IPS-20b (cell line): ENCODE measurements around the gene TNIP1.

Experiments
- H3K27ac ChIP-seq: one replicate; pipeline ENCODE4 v1.5.1; 2013; ENCODE audit warnings: low read length
- H3K27me3 ChIP-seq: 2 replicates; pipeline ENCODE4 v1.6.1; 2013; ENCODE audit warnings: mild to moderate bottlenecking, low read length, inconsistent platforms; ENCODE audit not compliant: insufficient read depth
- H3K36me3 ChIP-seq: 2 replicates; pipeline ENCODE4 v1.6.1; 2013; ENCODE audit warnings: low read depth, mild to moderate bottlenecking, inconsistent platforms, low read length, moderate library complexity; ENCODE audit not compliant: insufficient read depth
- H3K4me1 ChIP-seq: 2 replicates; pipeline ENCODE4 v1.6.1; 2013; ENCODE audit warnings: mild to moderate bottlenecking, control low read depth, inconsistent platforms, low read length, moderate library complexity; ENCODE audit not compliant: insufficient read depth
- H3K4me3 ChIP-seq: 2 replicates; pipeline ENCODE4 v1.5.1; 2013; ENCODE audit warnings: mild to moderate bottlenecking, low read length, inconsistent platforms
- H3K9ac ChIP-seq: 2 replicates; pipeline ENCODE4 v1.6.1; 2013; ENCODE audit warnings: low read depth, mild to moderate bottlenecking, inconsistent platforms, low read length, moderate library complexity
- H3K9me3 ChIP-seq: 2 replicates; pipeline ENCODE4 v1.6.1; 2013; ENCODE audit warnings: mild to moderate bottlenecking, low read depth, low read length, inconsistent platforms; ENCODE audit not compliant: insufficient read depth

The TNIP1 gene

GRCh38 chr5:151008906-151009305 is 71.9 kb downstream of the TNIP1 start:
- Histone ChIP-seq H3K27ac (no peak overlapping the region), H3K9ac (no peak overlapping the region), H3K4me3 (no peak overlapping the region), H3K4me1 (no peaks in the 10 kb centered on the region), H3K36me3 (no peaks in the 10 kb centered on the region), H3K9me3 (no peaks in the 10 kb centered on the region), H3K27me3 (no peaks in the 10 kb centered on the region)

- no peaks in the 10 kb centered on the region for H3K27me3 ChIP-seq
- H3K4me3 ChIP-seq, result no peak overlapping the region
- no peak overlapping the region for H3K9ac ChIP-seq
- no peaks in the 10 kb centered on the region for H3K4me1 ChIP-seq
- no peak overlapping the region for H3K27ac ChIP-seq
- H3K9me3 ChIP-seq, result no peaks in the 10 kb centered on the region
- H3K36me3 ChIP-seq, result no peaks in the 10 kb centered on the region
Observed at GRCh38 chr5:151008210-151008491, 72.7 kb downstream of the TNIP1 start.

GRCh38 chr5:151007430-151008209 is 73.2 kb downstream of the TNIP1 start:
- no peaks in the 10 kb centered on the region for H3K9me3 ChIP-seq
- H3K4me3 ChIP-seq, result no peak overlapping the region
- H3K9ac ChIP-seq, result no peak overlapping the region
- no peak overlapping the region for H3K27ac ChIP-seq
- no peaks in the 10 kb centered on the region for H3K27me3 ChIP-seq
- H3K36me3 ChIP-seq, result no peaks in the 10 kb centered on the region
- no peaks in the 10 kb centered on the region for H3K4me1 ChIP-seq

- no peaks in the 10 kb centered on the region for H3K4me1 ChIP-seq
- H3K9me3 ChIP-seq, result no peaks in the 10 kb centered on the region
- H3K36me3 ChIP-seq, result no peaks in the 10 kb centered on the region
Observed at GRCh38 chr5:151006704-151007334, 74.0 kb downstream of the TNIP1 start.

GRCh38 chr5:151005950-151006576 is 74.8 kb downstream of the TNIP1 start:
- no peaks in the 10 kb centered on the region for H3K9me3 ChIP-seq
- no peaks in the 10 kb centered on the region for H3K4me1 ChIP-seq
- no peak overlapping the region for H3K27ac ChIP-seq
- no peaks in the 10 kb centered on the region for H3K36me3 ChIP-seq
- no peaks in the 10 kb centered on the region for H3K27me3 ChIP-seq
- H3K4me3 ChIP-seq, result no peak overlapping the region
- no peak overlapping the region for H3K9ac ChIP-seq

More at GRCh38 chr5:151006704-151007334, 74.0 kb downstream of the TNIP1 start:
- no peak overlapping the region for H3K9ac ChIP-seq
- no peak overlapping the region for H3K27ac ChIP-seq
- H3K27me3 ChIP-seq, result no peaks in the 10 kb centered on the region
- H3K4me3 ChIP-seq, result no peak overlapping the region

DNA sequence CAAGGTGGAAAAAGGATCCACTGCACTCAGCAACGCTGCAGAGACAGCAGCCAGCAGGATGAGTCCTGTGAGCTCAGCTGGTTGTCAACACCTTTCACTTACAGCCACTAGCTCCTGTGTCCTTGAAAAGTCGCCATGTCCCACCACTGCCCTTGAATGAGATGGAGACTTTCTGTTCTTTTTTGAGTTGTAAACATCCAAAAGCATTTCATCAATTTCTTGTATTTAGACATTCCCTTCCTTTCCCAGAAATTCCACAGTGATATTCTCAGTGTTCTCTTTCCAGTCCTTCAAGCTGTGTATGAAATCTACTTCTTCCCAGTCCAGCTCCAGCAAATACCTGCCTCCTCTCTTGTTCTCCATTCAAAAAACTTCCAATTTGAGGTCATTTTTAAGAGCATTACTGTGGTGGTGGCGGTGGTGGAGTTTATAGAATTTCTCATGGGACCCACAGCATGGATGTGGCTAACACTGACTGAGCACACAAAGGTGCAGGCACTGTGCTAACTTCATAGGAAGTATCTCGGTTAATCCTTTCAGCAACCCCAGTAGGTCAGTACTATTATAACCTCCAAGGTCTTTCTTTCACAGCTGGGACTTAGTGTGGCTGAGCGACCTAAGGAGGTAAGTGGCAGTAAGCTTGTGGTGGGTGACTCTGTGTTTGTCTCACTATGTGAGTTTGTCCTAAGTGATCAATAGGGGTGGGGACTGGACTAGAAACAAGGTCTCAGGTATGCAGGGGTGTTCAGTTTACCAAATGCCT is 75.5 kb downstream of the TNIP1 start:
- Histone ChIP-seq H3K4me3 (no peak overlapping the region), H3K27me3 (no peaks in the 10 kb centered on the region), H3K27ac (no peak overlapping the region), H3K9ac (no peak overlapping the region), H3K4me1 (no peaks in the 10 kb centered on the region), H3K36me3 (no peaks in the 10 kb centered on the region), H3K9me3 (no peaks in the 10 kb centered on the region)

- Histone ChIP-seq H3K4me3 (no peak overlapping the region), H3K27ac (no peak overlapping the region), H3K4me1 (no peaks in the 10 kb centered on the region), H3K9ac (no peak overlapping the region), H3K27me3 (no peaks in the 10 kb centered on the region), H3K36me3 (no peaks in the 10 kb centered on the region), H3K9me3 (no peaks in the 10 kb centered on the region)
Observed at GRCh38 chr5:151004499-151004898, 76.3 kb downstream of the TNIP1 start.

- Histone ChIP-seq H3K9me3 (no peaks in the 10 kb centered on the region), H3K9ac (no peak overlapping the region), H3K27me3 (no peaks in the 10 kb centered on the region), H3K4me1 (no peaks in the 10 kb centered on the region), H3K36me3 (no peaks in the 10 kb centered on the region), H3K4me3 (no peak overlapping the region), H3K27ac (no peak overlapping the region)
Observed at GRCh38 chr5:151003503-151003860, 77.4 kb downstream of the TNIP1 start.

- Histone ChIP-seq H3K4me1 (no peaks in the 10 kb centered on the region), H3K9me3 (no peaks in the 10 kb centered on the region), H3K27me3 (no peaks in the 10 kb centered on the region), H3K4me3 (no peak overlapping the region), H3K27ac (no peak overlapping the region), H3K9ac (no peak overlapping the region), H3K36me3 (no peaks in the 10 kb centered on the region)
Observed at GRCh38 chr5:151002681-151003502, 77.9 kb downstream of the TNIP1 start.

GRCh38 chr5:151002250-151002649 is 78.6 kb downstream of the TNIP1 start:
- no peaks in the 10 kb centered on the region for H3K9me3 ChIP-seq
- no peaks in the 10 kb centered on the region for H3K36me3 ChIP-seq
- H3K27me3 ChIP-seq, result no peaks in the 10 kb centered on the region
- no peak overlapping the region for H3K4me3 ChIP-seq
- H3K27ac ChIP-seq, result no peak overlapping the region
- H3K9ac ChIP-seq, result no peak overlapping the region
- no peaks in the 10 kb centered on the region for H3K4me1 ChIP-seq

DNA sequence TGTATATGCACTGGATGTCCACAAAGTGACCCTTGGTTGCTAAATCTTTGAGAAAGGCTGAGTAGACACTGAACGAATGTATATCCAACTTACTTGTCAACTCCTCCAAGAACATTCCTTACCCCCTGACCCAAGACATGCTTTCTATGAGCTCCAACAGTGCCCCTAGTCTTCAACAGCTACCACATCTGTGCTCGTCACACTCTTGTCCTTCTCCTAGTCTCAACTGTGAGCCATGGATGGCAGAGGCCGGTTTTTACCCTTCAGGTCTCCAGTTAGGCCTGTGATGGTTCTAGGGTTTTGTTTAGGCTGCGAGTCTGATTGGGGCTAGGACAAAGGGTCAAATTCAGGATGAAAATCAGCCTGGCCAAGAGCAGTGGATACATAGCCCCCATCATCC is 79.4 kb downstream of the TNIP1 start:
- no peaks in the 10 kb centered on the region for H3K36me3 ChIP-seq
- H3K27me3 ChIP-seq, result no peaks in the 10 kb centered on the region
- H3K27ac ChIP-seq, result no peak overlapping the region
- H3K4me3 ChIP-seq, result no peak overlapping the region
- no peak overlapping the region for H3K9ac ChIP-seq
- no peaks in the 10 kb centered on the region for H3K9me3 ChIP-seq
- H3K4me1 ChIP-seq, result no peaks in the 10 kb centered on the region
